ENCODE measurements around the gene HDAC4. TPM values are rescaled to one million over a fixed set of nuclear protein-coding genes. Genes with fewer than 3 reads are reported as not detected.

The HDAC4 gene
- total RNA-seq, 4 donors from 2014 or later, result 30.2 to 103 (median 51.7) TPM

DNA sequence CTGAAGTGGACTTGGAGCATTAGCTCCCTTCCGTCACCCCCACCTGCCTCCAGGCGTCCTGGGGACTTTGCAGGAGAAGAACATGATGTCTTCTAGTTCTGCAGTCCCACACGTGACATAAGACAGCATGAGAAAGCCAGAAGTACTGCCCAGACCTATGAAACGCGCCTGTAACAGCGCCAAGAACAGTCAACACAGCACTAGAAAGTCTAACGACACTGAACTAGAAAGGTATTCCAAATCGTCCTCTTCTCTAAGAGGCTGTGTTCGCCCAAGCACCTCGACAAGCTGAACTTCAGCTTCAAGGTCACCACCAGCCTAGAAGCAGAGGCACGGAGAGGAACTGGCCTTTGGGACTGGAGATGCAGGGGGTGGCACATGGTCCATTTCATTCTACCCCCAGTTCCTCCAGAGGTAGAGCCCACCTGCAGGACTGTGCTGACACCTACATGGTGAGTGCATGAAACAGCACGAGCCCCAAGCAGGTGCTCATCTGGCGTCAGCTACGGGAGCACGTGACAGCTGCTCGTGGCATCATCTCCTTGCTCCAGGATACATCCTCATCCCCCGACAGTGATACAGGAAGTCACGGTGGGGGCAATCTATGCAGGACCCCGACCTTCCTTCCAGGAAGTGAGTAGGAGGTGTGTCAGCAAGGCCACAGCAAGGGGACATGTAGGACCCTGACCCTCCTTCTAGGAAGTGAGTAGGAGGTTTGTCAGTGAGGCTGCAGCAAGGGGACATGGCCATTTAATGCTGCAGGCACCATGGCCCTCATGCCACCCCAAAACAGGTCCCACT, 3.7 kb downstream of the HDAC4 start:
- DNase-seq (ENCODE audit: low spot score) (no peak), ATAC-seq (ENCODE audit: low FRiP score) (no peak)
- TF ChIP-seq, protein P1, sequence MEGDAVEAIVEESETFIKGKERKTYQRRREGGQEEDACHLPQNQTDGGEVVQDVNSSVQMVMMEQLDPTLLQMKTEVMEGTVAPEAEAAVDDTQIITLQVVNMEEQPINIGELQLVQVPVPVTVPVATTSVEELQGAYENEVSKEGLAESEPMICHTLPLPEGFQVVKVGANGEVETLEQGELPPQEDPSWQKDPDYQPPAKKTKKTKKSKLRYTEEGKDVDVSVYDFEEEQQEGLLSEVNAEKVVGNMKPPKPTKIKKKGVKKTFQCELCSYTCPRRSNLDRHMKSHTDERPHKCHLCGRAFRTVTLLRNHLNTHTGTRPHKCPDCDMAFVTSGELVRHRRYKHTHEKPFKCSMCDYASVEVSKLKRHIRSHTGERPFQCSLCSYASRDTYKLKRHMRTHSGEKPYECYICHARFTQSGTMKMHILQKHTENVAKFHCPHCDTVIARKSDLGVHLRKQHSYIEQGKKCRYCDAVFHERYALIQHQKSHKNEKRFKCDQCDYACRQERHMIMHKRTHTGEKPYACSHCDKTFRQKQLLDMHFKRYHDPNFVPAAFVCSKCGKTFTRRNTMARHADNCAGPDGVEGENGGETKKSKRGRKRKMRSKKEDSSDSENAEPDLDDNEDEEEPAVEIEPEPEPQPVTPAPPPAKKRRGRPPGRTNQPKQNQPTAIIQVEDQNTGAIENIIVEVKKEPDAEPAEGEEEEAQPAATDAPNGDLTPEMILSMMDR (IDR thresholded peaks at IDR 0.05), result no peak

DNA sequence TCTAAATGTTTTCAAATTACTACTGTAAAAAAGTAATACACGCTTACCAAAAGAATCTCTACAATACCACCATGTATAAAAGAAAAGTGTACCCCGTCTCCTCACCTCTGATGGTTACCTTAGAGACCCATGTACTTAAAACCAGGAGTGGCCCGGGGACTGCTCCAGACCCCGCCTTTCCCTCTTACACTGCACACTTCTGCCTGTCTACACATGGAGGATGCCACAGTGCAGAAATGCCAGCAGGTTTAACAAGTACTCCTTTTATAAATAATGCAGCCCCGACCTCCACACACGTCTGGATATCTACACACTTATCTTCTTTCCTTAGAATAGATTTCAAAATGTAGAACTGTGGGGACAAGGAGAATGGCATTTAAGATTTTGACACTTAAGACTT, 5.3 kb downstream of the HDAC4 start:
- TF ChIP-seq, protein P1 (IDR thresholded peaks at IDR 0.05), result no peak
- DNase-seq (ENCODE audit: low spot score), result no peak
- no peak for ATAC-seq (ENCODE audit: low FRiP score)

- TF ChIP-seq, protein P1 (IDR thresholded peaks at IDR 0.05), result no peak
- DNase-seq (ENCODE audit: low spot score) (no peak), ATAC-seq (ENCODE audit: low FRiP score) (no peak)
Observed at GRCh38 chr2:239394978-239395377, 5.8 kb downstream of the HDAC4 start.

DNA sequence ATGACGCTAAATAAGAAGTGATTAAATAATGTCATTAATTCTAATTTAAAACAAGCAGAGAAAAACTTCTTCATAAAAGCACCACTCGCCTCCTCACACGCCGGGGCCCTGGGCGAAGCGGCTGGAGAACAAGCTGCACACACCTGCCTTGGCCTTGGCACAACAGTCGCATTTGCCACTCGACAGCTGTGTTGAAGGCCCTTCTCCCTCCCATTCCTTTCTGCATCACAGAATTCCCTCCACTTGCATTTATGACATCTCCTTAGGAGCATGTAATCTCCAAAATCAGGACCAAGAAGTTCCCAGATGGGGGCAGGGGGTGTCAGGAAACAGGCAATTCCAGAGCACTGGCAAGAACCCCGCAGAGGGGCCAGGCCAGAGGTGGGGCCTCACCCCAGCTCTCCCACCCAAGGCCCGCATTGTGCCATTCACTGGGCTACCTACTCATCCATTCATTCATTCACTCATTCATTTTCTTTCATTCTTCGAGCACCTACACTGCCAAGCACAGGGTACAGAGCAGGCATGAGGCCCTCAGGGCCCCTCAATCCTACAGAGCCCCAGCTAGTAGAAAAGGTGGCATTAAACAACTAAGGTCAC, 6.4 kb downstream of the HDAC4 start:
- TF ChIP-seq, protein P1 (IDR thresholded peaks at IDR 0.05), result no peak
- DNase-seq (ENCODE audit: low spot score), result no peak
- no peak for ATAC-seq (ENCODE audit: low FRiP score)

DNA sequence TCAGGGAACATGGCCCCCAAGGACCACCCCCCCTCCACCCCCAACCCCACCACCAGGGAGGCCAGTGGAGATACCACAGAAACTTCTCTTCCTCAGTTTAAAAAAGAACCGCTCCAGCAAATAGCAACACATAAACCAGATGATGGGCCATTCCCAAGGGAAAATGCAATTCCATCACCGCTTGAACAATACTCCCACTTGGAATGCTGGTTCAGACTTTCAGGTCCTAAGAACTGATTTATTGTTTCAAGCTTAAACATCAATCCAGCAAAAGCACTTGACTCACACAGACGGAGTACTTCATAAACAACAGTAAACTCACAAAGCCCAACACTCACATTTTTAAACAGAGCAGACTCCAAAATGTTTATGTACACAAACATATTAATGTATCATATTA, 6.9 kb downstream of the HDAC4 start:
- ATAC-seq (ENCODE audit: low FRiP score) (no peak), DNase-seq (ENCODE audit: low spot score) (no peak)
- TF ChIP-seq, protein P1 (IDR thresholded peaks at IDR 0.05), result no peak

GRCh38 chr2:239393388-239393940, 7.4 kb downstream of the HDAC4 start:
- TF ChIP-seq, protein P1 (IDR thresholded peaks at IDR 0.05), result no peak
- ATAC-seq (ENCODE audit: low FRiP score) (no peak), DNase-seq (ENCODE audit: low spot score) (no peak)
